ENCODE data around the gene ACP6.

DNA sequence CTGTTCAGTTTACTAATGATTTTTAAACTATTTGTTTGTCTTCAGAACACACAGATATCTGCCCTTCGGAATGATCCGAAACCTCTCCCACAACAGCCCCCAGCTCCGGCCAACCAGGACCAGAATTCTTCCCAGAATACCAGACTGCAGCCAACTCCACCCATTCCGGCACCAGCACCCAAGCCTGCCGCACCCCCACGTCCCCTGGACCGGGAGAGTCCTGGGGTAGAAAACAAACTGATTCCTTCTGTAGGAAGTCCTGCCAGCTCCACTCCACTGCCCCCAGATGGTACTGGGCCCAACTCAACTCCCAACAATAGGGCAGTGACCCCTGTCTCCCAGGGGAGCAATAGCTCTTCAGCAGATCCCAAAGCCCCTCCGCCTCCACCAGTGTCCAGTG lies 51.6 kb downstream of the ACP6 start:
- TF ChIP-seq POLR2A (IDR thresholded peaks at IDR 0.05) = no peak
- no peak for TF ChIP-seq CTCF (IDR thresholded peaks at IDR 0.05)
- no peak for TF ChIP-seq POLR2AphosphoS5 (IDR thresholded peaks at IDR 0.05; ENCODE audit: insufficient read depth in 1 of 2, low read depth in 1 of 2)

Measured in vagina (tissue), 2 donors.